H1 (cell line): ENCODE results near the gene CCNC.

Experiments
- CEBPB ChIP-seq: IDR thresholded peaks from 2 replicates; pipeline ENCODE4 v1.6.1; 2012; ENCODE audit warnings: low read depth, low read length
- GABPA ChIP-seq: IDR thresholded peaks from 2 replicates; pipeline ENCODE4 v1.6.1; 2011; ENCODE audit warnings: mild to moderate bottlenecking, low read length, moderate library complexity, borderline replicate concordance; ENCODE audit not compliant: insufficient read depth
- MAFK ChIP-seq: IDR thresholded peaks from 2 replicates; pipeline ENCODE4 v1.6.1; 2012; ENCODE audit warnings: low read depth, mild to moderate bottlenecking, improper control_type of control experiment, low read length
- NRF1 ChIP-seq: IDR thresholded peaks from 2 replicates; pipeline ENCODE4 v1.6.1; 2011; ENCODE audit warnings: mild to moderate bottlenecking, low read depth, low read length, improper control_type of control experiment
- POLR2A ChIP-seq, 2 experiments: IDR thresholded peaks; 1 replicate in 1 of 2; 2 replicates in 1 of 2; pipeline ENCODE4 v1.6.1; 2011; ENCODE audit warnings: low read depth in 2 of 2, low read length in 2 of 2, mild to moderate bottlenecking in 2 of 2; ENCODE audit errors: control extremely low read depth in 1 of 2
- TF ChIP-seq, protein P1 (sequence below): fragments of 300-600 bp; sonication (generic); IDR thresholded peaks from 2 replicates; pipeline ENCODE4 v1.7.1; 2012; ENCODE audit warnings: low read length, moderate library complexity, mild to moderate bottlenecking, inconsistent platforms; ENCODE audit not compliant: insufficient replicate concordance
- TF ChIP-seq, protein P2 (sequence below): IDR thresholded peaks from 2 replicates; pipeline ENCODE4 v1.6.1; 2011; ENCODE audit warnings: low read length, improper control_type of control experiment
- TF ChIP-seq, protein P3 (sequence below), 3 experiments: IDR thresholded peaks; 1 replicate in 2 of 3; 2 replicates in 1 of 3; pipeline versions ENCODE4 v1.5.1 to v1.6.1; 2011; ENCODE audit warnings: low read length in 3 of 3, mild to moderate bottlenecking in 3 of 3, inconsistent platforms in 2 of 3, low read depth in 1 of 3, moderate library complexity in 1 of 3; ENCODE audit not compliant: insufficient read depth in 1 of 3; ENCODE audit errors: control extremely low read depth in 1 of 3
- TF ChIP-seq, protein P4 (sequence below): IDR thresholded peaks from 2 replicates; pipeline ENCODE4 v1.6.1; 2012; ENCODE audit warnings: low read length, inconsistent platforms

DNA sequence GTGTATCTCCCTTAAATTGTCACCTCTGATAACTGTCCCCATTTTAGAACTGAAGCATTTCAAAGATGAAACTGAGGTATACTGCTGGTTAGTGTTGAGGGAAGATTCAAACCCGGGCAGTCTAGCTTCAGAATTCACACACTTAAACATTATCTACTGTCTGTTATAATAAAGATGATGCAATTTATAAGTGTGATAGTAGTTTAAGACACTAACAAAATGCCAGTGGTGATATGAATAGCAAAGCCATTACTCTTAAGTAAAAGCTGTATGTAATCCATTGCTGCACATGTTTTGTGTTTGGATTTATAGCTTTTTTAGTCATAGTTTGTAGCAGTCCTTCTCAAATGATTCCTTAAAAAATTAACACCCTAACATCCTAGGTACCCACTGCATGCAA is 73.0 kb downstream of the CCNC start:
- TF ChIP-seq GABPA (no peak), CEBPB (no peak), POLR2A (IDR thresholded peaks at IDR 0.05; ENCODE audit: control extremely low read depth in 1 of 2, low read depth in 2 of 2, low read length in 2 of 2) (no peak), MAFK (no peak), NRF1 (no peak)
- TF ChIP-seq, protein P1, sequence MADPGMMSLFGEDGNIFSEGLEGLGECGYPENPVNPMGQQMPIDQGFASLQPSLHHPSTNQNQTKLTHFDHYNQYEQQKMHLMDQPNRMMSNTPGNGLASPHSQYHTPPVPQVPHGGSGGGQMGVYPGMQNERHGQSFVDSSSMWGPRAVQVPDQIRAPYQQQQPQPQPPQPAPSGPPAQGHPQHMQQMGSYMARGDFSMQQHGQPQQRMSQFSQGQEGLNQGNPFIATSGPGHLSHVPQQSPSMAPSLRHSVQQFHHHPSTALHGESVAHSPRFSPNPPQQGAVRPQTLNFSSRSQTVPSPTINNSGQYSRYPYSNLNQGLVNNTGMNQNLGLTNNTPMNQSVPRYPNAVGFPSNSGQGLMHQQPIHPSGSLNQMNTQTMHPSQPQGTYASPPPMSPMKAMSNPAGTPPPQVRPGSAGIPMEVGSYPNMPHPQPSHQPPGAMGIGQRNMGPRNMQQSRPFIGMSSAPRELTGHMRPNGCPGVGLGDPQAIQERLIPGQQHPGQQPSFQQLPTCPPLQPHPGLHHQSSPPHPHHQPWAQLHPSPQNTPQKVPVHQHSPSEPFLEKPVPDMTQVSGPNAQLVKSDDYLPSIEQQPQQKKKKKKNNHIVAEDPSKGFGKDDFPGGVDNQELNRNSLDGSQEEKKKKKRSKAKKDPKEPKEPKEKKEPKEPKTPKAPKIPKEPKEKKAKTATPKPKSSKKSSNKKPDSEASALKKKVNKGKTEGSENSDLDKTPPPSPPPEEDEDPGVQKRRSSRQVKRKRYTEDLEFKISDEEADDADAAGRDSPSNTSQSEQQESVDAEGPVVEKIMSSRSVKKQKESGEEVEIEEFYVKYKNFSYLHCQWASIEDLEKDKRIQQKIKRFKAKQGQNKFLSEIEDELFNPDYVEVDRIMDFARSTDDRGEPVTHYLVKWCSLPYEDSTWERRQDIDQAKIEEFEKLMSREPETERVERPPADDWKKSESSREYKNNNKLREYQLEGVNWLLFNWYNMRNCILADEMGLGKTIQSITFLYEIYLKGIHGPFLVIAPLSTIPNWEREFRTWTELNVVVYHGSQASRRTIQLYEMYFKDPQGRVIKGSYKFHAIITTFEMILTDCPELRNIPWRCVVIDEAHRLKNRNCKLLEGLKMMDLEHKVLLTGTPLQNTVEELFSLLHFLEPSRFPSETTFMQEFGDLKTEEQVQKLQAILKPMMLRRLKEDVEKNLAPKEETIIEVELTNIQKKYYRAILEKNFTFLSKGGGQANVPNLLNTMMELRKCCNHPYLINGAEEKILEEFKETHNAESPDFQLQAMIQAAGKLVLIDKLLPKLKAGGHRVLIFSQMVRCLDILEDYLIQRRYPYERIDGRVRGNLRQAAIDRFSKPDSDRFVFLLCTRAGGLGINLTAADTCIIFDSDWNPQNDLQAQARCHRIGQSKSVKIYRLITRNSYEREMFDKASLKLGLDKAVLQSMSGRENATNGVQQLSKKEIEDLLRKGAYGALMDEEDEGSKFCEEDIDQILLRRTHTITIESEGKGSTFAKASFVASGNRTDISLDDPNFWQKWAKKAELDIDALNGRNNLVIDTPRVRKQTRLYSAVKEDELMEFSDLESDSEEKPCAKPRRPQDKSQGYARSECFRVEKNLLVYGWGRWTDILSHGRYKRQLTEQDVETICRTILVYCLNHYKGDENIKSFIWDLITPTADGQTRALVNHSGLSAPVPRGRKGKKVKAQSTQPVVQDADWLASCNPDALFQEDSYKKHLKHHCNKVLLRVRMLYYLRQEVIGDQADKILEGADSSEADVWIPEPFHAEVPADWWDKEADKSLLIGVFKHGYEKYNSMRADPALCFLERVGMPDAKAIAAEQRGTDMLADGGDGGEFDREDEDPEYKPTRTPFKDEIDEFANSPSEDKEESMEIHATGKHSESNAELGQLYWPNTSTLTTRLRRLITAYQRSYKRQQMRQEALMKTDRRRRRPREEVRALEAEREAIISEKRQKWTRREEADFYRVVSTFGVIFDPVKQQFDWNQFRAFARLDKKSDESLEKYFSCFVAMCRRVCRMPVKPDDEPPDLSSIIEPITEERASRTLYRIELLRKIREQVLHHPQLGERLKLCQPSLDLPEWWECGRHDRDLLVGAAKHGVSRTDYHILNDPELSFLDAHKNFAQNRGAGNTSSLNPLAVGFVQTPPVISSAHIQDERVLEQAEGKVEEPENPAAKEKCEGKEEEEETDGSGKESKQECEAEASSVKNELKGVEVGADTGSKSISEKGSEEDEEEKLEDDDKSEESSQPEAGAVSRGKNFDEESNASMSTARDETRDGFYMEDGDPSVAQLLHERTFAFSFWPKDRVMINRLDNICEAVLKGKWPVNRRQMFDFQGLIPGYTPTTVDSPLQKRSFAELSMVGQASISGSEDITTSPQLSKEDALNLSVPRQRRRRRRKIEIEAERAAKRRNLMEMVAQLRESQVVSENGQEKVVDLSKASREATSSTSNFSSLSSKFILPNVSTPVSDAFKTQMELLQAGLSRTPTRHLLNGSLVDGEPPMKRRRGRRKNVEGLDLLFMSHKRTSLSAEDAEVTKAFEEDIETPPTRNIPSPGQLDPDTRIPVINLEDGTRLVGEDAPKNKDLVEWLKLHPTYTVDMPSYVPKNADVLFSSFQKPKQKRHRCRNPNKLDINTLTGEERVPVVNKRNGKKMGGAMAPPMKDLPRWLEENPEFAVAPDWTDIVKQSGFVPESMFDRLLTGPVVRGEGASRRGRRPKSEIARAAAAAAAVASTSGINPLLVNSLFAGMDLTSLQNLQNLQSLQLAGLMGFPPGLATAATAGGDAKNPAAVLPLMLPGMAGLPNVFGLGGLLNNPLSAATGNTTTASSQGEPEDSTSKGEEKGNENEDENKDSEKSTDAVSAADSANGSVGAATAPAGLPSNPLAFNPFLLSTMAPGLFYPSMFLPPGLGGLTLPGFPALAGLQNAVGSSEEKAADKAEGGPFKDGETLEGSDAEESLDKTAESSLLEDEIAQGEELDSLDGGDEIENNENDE = no peak
- TF ChIP-seq, protein P2, sequence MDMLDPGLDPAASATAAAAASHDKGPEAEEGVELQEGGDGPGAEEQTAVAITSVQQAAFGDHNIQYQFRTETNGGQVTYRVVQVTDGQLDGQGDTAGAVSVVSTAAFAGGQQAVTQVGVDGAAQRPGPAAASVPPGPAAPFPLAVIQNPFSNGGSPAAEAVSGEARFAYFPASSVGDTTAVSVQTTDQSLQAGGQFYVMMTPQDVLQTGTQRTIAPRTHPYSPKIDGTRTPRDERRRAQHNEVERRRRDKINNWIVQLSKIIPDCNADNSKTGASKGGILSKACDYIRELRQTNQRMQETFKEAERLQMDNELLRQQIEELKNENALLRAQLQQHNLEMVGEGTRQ = no peak
- TF ChIP-seq, protein P3, sequence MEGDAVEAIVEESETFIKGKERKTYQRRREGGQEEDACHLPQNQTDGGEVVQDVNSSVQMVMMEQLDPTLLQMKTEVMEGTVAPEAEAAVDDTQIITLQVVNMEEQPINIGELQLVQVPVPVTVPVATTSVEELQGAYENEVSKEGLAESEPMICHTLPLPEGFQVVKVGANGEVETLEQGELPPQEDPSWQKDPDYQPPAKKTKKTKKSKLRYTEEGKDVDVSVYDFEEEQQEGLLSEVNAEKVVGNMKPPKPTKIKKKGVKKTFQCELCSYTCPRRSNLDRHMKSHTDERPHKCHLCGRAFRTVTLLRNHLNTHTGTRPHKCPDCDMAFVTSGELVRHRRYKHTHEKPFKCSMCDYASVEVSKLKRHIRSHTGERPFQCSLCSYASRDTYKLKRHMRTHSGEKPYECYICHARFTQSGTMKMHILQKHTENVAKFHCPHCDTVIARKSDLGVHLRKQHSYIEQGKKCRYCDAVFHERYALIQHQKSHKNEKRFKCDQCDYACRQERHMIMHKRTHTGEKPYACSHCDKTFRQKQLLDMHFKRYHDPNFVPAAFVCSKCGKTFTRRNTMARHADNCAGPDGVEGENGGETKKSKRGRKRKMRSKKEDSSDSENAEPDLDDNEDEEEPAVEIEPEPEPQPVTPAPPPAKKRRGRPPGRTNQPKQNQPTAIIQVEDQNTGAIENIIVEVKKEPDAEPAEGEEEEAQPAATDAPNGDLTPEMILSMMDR (IDR thresholded peaks at IDR 0.05; ENCODE audit: control extremely low read depth in 1 of 3, insufficient read depth in 1 of 3, low read depth in 1 of 3, low read length in 3 of 3) = no peak
- TF ChIP-seq, protein P4, sequence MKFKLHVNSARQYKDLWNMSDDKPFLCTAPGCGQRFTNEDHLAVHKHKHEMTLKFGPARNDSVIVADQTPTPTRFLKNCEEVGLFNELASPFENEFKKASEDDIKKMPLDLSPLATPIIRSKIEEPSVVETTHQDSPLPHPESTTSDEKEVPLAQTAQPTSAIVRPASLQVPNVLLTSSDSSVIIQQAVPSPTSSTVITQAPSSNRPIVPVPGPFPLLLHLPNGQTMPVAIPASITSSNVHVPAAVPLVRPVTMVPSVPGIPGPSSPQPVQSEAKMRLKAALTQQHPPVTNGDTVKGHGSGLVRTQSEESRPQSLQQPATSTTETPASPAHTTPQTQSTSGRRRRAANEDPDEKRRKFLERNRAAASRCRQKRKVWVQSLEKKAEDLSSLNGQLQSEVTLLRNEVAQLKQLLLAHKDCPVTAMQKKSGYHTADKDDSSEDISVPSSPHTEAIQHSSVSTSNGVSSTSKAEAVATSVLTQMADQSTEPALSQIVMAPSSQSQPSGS = no peak
